ENCODE results near the gene PAEP. TPM values are rescaled to one million over a fixed set of nuclear protein-coding genes. Genes with fewer than 3 reads are reported as not detected.

Gene PAEP
- total RNA-seq, 8 experiments from 2014 or later, result 0.42 to 9.9 (median 2.1) TPM; not detected in 4

DNA sequence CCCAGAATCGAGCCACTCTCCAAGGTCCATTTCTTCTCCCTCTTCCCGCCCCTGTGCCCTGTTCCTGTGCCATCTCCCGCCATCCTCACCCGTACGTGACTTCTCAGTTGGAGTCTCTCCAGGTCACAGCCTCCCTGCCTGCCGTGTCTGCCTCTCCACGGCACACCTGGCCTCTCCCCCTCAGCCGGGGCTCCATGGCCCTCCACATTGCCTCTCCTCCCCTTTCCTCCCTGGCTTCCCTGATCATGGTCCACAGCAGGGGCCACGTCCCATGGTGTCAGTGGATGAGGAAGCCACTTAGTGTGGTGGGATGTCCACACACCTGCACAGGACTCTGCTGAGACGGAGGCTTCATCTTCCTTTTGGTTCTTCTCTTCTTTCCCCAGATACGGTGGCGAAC lies 2.3 kb downstream of the PAEP start:
- in situ Hi-C loops (cut with MboI; ENCODE audit: low pct_unique_long_range_greater_than_20kb in 2 of 9, low sequenced_read_pairs in 9 of 9, unreplicated experiment in 9 of 9), result no loop called here
- WGBS, 10 experiments, result 49 to 94% (median 61%) methylated on average over 2 to 5 of the region's 12 CpGs; no CpG with 5 or more reads in 3 of the 10 experiments
- ATAC-seq (replicated peaks in 6 of 8), result no peak
- Histone ChIP-seq H3K4me3 (no peak overlapping the region), H3K27ac (no peak overlapping the region), H3K4me1 (replicated peaks in 1 of 2) (no peaks in the 10 kb centered on the region)

DNA sequence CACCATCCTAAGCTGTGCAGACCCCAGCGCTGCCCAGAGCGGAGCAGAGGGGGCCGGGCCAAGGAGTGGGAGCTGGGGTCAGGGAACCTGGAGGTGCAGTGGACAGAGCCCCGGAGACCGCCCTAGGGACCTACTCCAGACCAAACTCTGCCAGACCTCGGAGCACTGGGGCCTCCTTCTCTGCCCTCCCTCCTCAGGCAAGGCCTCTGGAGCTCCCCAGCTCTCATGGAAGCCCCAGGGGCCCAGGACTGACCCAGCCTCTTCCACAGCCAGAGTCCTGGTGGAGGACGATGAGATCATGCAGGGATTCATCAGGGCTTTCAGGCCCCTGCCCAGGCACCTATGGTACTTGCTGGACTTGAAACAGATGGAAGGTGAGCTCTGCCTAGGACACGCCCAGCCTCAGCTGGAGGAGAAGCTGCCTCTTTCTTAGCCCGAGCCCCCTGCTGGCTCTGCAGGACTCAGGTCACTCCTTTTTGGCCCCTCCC lies 3.6 kb downstream of the PAEP start:
- peak in 3 of 8 experiments; percentile 24 to 37 (median 25) for ATAC-seq (replicated peaks in 6 of 8)
- in situ Hi-C loops (cut with MboI; ENCODE audit: low pct_unique_long_range_greater_than_20kb in 2 of 9, low sequenced_read_pairs in 9 of 9, unreplicated experiment in 9 of 9), result no loop called here
- no peaks in the 10 kb centered on the region for H3K4me1 ChIP-seq (replicated peaks in 1 of 2)
- no peak overlapping the region for H3K27ac ChIP-seq
- H3K4me3 ChIP-seq, result no peak overlapping the region
- WGBS, 10 experiments, result 80 to 100% (median 100%) methylated on average over 1 to 2 of the region's 9 CpGs; no CpG with 5 or more reads in 7 of the 10 experiments

- H3K4me1 ChIP-seq (replicated peaks in 1 of 2), result no peaks in the 10 kb centered on the region
- 61 to 94% (median 84%) methylated on average over 3 to 4 of the region's 8 CpGs; no CpG with 5 or more reads in 7 of the 10 experiments for WGBS, 10 experiments
- H3K4me3 ChIP-seq, result no peak overlapping the region
- H3K27ac ChIP-seq, result no peak overlapping the region
- in situ Hi-C loops (cut with MboI; ENCODE audit: low pct_unique_long_range_greater_than_20kb in 2 of 9, low sequenced_read_pairs in 9 of 9, unreplicated experiment in 9 of 9), result no loop called here
- peak in 1 of 8 experiments; percentile 46 for ATAC-seq (replicated peaks in 6 of 8)
Observed at GRCh38 chr9:135565636-135566035, 4.1 kb downstream of the PAEP start.

GRCh38 chr9:135566552-135566951 lies 5.0 kb downstream of the PAEP start:
- no peak for ATAC-seq (replicated peaks in 6 of 8)
- no peak overlapping the region for H3K4me3 ChIP-seq
- H3K27ac ChIP-seq, result no peak overlapping the region
- 40 to 87% (median 79%) methylated on average over 1 to 8 of the region's 10 CpGs; no CpG with 5 or more reads in 4 of the 10 experiments for WGBS, 10 experiments
- in situ Hi-C loops (cut with MboI; ENCODE audit: low pct_unique_long_range_greater_than_20kb in 2 of 9, low sequenced_read_pairs in 9 of 9, unreplicated experiment in 9 of 9), result no loop called here
- H3K4me1 ChIP-seq (replicated peaks in 1 of 2), result no peaks in the 10 kb centered on the region

GRCh38 chr9:135567311-135567710 lies 5.8 kb downstream of the PAEP start:
- H3K4me3 ChIP-seq, result no peak overlapping the region
- no peaks in the 10 kb centered on the region for H3K4me1 ChIP-seq (replicated peaks in 1 of 2)
- WGBS, 10 experiments, result 0 to 90% (median 64%) methylated on average over 1 to 4 of the region's 9 CpGs; no CpG with 5 or more reads in 4 of the 10 experiments
- in situ Hi-C loops (cut with MboI; ENCODE audit: low pct_unique_long_range_greater_than_20kb in 2 of 9, low sequenced_read_pairs in 9 of 9, unreplicated experiment in 9 of 9), result no loop called here
- no peak overlapping the region for H3K27ac ChIP-seq
- no peak for ATAC-seq (replicated peaks in 6 of 8)

- WGBS, 10 experiments, result 30 to 100% (median 84%) methylated on average over 1 to 5 of the region's 6 CpGs; no CpG with 5 or more reads in 4 of the 10 experiments
- Histone ChIP-seq H3K27ac (no peak overlapping the region), H3K4me3 (no peak overlapping the region), H3K4me1 (replicated peaks in 1 of 2) (no peaks in the 10 kb centered on the region)
- in situ Hi-C loops (cut with MboI; ENCODE audit: low pct_unique_long_range_greater_than_20kb in 2 of 9, low sequenced_read_pairs in 9 of 9, unreplicated experiment in 9 of 9), result no loop called here
- ATAC-seq (replicated peaks in 6 of 8), result no peak
Observed at GRCh38 chr9:135568026-135568425, 6.5 kb downstream of the PAEP start.

GRCh38 chr9:135570456-135570855 lies 8.9 kb downstream of the PAEP start:
- H3K4me3 ChIP-seq, result no peak overlapping the region
- no peak for ATAC-seq (replicated peaks in 6 of 8)
- H3K27ac ChIP-seq, result no peak overlapping the region
- in situ Hi-C loops (cut with MboI; ENCODE audit: low pct_unique_long_range_greater_than_20kb in 2 of 9, low sequenced_read_pairs in 9 of 9, unreplicated experiment in 9 of 9), result no loop called here
- 0 to 71% (median 30%) methylated on average over 1 to 3 of the region's 3 CpGs; no CpG with 5 or more reads in 2 of the 10 experiments for WGBS, 10 experiments
- no peaks in the 10 kb centered on the region for H3K4me1 ChIP-seq (replicated peaks in 1 of 2)

DNA sequence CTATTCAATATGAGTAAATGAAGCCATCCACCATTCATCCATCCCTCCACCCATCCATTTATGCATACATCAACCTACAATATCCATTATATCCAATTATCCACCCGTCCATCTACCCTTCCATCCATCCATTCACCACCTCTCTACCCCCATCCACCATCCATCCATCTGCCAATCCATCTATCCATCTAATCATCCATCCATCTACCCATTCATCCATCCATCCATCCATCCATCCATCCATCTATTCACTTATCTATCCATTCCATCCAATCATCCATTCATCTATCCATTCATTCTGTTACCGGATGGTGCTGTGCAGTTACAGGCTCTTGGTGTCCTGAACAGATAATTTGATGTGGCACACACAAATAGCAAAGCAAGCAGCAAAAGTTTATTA lies 10.7 kb downstream of the PAEP start:
- H3K4me1 ChIP-seq (replicated peaks in 1 of 2), result no peaks in the 10 kb centered on the region
- WGBS, 10 experiments, result 17 to 100% (median 62%) methylated on average over 1 to 2 of the region's 2 CpGs; no CpG with 5 or more reads in 2 of the 10 experiments
- in situ Hi-C loops (cut with MboI; ENCODE audit: low pct_unique_long_range_greater_than_20kb in 2 of 9, low sequenced_read_pairs in 9 of 9, unreplicated experiment in 9 of 9), result no loop called here
- no peak overlapping the region for H3K4me3 ChIP-seq
- no peak for ATAC-seq (replicated peaks in 6 of 8)
- H3K27ac ChIP-seq, result no peak overlapping the region

DNA sequence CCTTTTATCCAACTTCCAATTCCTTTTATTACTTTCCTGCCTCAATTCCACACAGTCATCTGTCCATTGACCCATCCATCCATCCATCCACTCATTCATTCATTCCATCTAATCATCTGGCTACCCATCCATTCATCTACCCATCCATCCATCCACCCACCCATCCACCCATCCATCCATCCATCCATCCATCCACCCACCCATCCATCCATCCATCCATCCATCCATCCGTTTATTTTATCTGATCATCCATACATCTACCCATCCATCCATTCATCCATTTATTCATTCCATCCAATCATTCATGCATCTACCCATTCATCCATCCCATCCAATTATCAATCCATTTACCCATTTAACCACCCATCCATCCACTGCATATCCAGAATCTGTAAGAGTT lies 11.6 kb downstream of the PAEP start:
- Histone ChIP-seq H3K4me1 (replicated peaks in 1 of 2) (no peaks in the 10 kb centered on the region), H3K27ac (no peak overlapping the region), H3K4me3 (no peak overlapping the region)
- WGBS, 10 experiments, result 0 to 100% (median 58%) methylated on average over 1 of the region's 1 CpG; no CpG with 5 or more reads in 2 of the 10 experiments
- in situ Hi-C loops (cut with MboI; ENCODE audit: low pct_unique_long_range_greater_than_20kb in 2 of 9, low sequenced_read_pairs in 9 of 9, unreplicated experiment in 9 of 9), result no loop called here
- no peak for ATAC-seq (replicated peaks in 6 of 8)

- in situ Hi-C loops (cut with MboI; ENCODE audit: low pct_unique_long_range_greater_than_20kb in 2 of 9, low sequenced_read_pairs in 9 of 9, unreplicated experiment in 9 of 9), result no loop called here
- Histone ChIP-seq H3K27ac (no peak overlapping the region), H3K4me3 (no peak overlapping the region), H3K4me1 (replicated peaks in 1 of 2) (no peaks in the 10 kb centered on the region)
- 0 to 67% (median 49%) methylated on average over 1 to 4 of the region's 14 CpGs; no CpG with 5 or more reads in 4 of the 10 experiments for WGBS, 10 experiments
- ATAC-seq (replicated peaks in 6 of 8), result no peak
Observed at GRCh38 chr9:135574331-135574730, 12.8 kb downstream of the PAEP start.

- 48% methylated on average over 2 of the region's 15 CpGs; no CpG with 5 or more reads in 9 of the 10 experiments for WGBS, 10 experiments
- in situ Hi-C loops (cut with MboI; ENCODE audit: low pct_unique_long_range_greater_than_20kb in 2 of 9, low sequenced_read_pairs in 9 of 9, unreplicated experiment in 9 of 9), result no loop called here
- H3K4me1 ChIP-seq (replicated peaks in 1 of 2), result no peaks in the 10 kb centered on the region
- ATAC-seq (replicated peaks in 6 of 8), result no peak
- no peak overlapping the region for H3K27ac ChIP-seq
- H3K4me3 ChIP-seq, result no peak overlapping the region
Observed at GRCh38 chr9:135574943-135575342, 13.4 kb downstream of the PAEP start.

DNA sequence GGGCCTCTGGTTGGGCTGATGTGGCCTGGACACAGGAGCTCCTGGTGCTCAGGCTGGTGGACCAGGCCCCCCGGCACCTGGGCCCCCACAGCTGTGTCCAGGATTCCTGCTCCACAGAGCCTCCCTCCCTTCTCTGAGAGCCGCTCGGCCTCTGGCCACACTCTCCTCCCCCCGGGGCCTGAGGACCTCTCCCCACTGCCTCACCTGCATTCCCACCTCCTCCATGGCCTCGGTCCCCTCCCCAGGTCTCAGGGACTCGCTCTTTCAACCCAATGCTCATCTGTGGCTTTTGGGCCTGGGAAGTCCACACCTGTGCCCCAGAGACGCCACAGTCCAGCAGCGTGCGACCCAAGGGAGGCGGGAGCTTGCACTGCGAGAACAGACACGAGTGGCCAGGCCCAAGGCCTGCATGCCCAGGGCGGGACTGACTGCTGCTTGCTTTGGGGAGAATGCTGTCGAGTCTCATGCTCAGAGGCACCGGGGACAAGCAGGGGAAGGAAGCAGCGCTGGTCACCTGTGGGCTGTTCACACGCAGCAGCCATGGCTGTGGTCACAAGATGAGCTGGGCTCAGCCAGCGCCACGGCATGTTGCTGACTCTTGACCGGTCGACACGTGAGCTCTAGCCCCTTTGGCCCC lies 14.6 kb downstream of the PAEP start:
- Histone ChIP-seq H3K4me3 (no peak overlapping the region), H3K27ac (no peak overlapping the region), H3K4me1 (replicated peaks in 1 of 2) (no peaks in the 10 kb centered on the region)
- no peak for ATAC-seq (replicated peaks in 6 of 8)
- 40 to 95% (median 83%) methylated on average over 1 to 6 of the region's 22 CpGs; no CpG with 5 or more reads in 5 of the 10 experiments for WGBS, 10 experiments
- in situ Hi-C loops (cut with MboI; ENCODE audit: low pct_unique_long_range_greater_than_20kb in 2 of 9, low sequenced_read_pairs in 9 of 9, unreplicated experiment in 9 of 9), result no loop called here

DNA sequence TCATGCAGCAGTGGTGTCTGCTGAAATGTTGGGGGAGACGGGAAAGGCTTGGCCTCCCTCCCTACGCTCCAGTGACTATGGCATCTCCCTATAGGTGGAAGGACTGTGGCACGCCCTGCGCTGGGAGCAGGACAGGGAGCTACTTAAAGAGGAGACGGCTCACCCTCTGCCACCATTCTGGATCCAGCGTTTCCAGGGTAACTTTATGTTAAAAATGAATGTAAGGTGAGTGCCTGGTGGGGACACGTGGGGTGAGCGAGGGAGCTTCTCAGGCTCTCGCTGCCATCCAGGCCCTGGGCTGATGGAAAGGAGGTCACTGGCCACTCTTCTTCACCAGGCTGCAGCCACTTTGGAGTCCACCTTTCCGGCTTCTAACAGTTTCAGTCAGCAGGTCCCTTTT lies 15.7 kb downstream of the PAEP start:
- no peak for ATAC-seq (replicated peaks in 6 of 8)
- WGBS, 10 experiments, result 0 to 90% (median 54%) methylated on average over 2 to 5 of the region's 10 CpGs; no CpG with 5 or more reads in 3 of the 10 experiments
- in situ Hi-C loops (cut with MboI; ENCODE audit: low pct_unique_long_range_greater_than_20kb in 2 of 9, low sequenced_read_pairs in 9 of 9, unreplicated experiment in 9 of 9), result no loop called here

GRCh38 chr9:135579356-135579755 lies 17.8 kb downstream of the PAEP start:
- WGBS, 10 experiments, result 0 to 57% (median 28%) methylated on average over 2 of the region's 2 CpGs; no CpG with 5 or more reads in 1 of the 10 experiments
- in situ Hi-C loops (cut with MboI; ENCODE audit: low pct_unique_long_range_greater_than_20kb in 2 of 9, low sequenced_read_pairs in 9 of 9, unreplicated experiment in 9 of 9), result no loop called here
- Histone ChIP-seq H3K27ac (no peak overlapping the region), H3K4me1 (replicated peaks in 1 of 2) (no peaks in the 10 kb centered on the region), H3K4me3 (no peak overlapping the region)
- no peak for ATAC-seq (replicated peaks in 6 of 8)

More for the DNA sequence above, 15.7 kb downstream of the PAEP start:
- Histone ChIP-seq H3K27ac (no peak overlapping the region), H3K4me3 (no peak overlapping the region), H3K4me1 (replicated peaks in 1 of 2) (no peaks in the 10 kb centered on the region)
